ENCODE measurements around the gene CYBA. TPM values are rescaled to one million over a fixed set of nuclear protein-coding genes. Genes with fewer than 3 reads are reported as not detected.

The CYBA gene
- total and polyA plus RNA-seq, 2 of the 4 experiments (the other 2 are of a cell fraction) = 65.6 to 169 TPM

DNA sequence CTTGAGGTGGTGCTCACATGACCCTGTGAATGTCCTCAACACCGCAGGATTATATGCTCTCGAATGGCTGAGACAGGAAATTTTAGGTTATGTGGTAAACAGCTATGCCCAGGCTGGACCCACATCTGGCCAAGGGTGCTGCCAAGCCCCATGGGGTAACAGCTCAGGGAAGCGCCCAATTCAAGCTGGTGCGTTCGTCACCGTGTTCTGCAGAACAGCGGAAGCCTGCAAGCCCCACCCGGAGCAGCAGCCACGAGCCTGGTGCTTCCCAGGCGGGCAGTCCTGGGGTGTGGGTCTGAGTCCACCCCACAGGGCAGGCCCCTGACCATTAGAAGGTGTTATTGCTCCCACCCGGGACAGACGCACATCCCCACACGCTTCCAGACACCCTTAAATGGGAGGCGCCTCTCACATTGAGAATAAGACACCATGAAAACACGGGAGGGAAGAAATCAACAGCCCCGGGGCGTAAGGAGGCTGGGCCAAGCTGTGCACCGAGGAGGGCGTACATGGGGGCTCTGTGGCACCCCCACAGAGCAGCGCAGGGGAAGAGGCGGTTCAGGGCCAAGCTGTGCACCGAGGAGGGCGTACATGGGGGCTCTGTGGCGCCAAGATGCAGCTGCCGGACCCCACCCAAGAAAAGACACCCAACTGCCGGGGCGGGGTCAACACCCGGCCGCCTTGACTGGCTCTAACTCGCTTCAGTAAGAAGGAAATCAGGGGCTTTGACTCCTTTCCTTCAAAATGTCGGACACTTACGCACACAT lies 2.9 kb upstream of the CYBA start:
- Histone ChIP-seq H4K5ac (ENCODE audit: low read depth, low read length) (no peak overlapping the region), H2BK20ac (ENCODE audit: low read depth, low read length) (no peak overlapping the region), H2BK5ac (ENCODE audit: low read depth, low read length, poor library complexity, severe bottlenecking) (no peak overlapping the region), H4K8ac (ENCODE audit: low read depth in 2 of 2, low read length in 2 of 2) (no peak overlapping the region), H2AK9ac (replicated peaks; ENCODE audit: low read depth, low read length, poor library complexity) (no peak overlapping the region), H4K20me1 (ENCODE audit: insufficient read depth, low read length) (peaks cover 3% of the 10 kb centered on the region; the same call in 1 of the 2 replicates), H2AFZ (replicated peaks; ENCODE audit: low read length, poor library complexity) (no peak overlapping the region), H2BK120ac (ENCODE audit: low read depth, low read length) (no peak overlapping the region), H3K9me3 (ENCODE audit: control insufficient read depth, insufficient read depth, low read length) (no peaks in the 10 kb centered on the region), H4K91ac (ENCODE audit: insufficient read depth, low read depth, low read length) (no peak overlapping the region), H3K36me3 (ENCODE audit: control insufficient read depth, insufficient read depth, low read length) (peaks cover 13% of the 10 kb centered on the region), H3K9me1 (ENCODE audit: insufficient read depth, low read length) (no peaks in the 10 kb centered on the region), H3K4ac (ENCODE audit: low read depth, low read length) (no peak overlapping the region), H3K18ac (ENCODE audit: low read depth, low read length) (no peak overlapping the region), H3K27me3 (ENCODE audit: control insufficient read depth, insufficient read depth, low read length) (no peaks in the 10 kb centered on the region), H3K4me1 (ENCODE audit: control insufficient read depth, insufficient read depth, low read length) (peaks cover 5% of the 10 kb centered on the region; the same call in 1 of the 2 replicates), H3K79me1 (ENCODE audit: low read depth in 1 of 2, low read length in 2 of 2) (peaks cover 0 to 26% of the 10 kb centered on the region in 2 experiments; a peak in 2 of 4 replicates), H3K4me2 (ENCODE audit: low read depth, low read length) (no peak overlapping the region), H3K9ac (ENCODE audit: low read depth, low read length) (no peak overlapping the region), H3K23ac (ENCODE audit: low read depth, low read length) (no peak overlapping the region), H3K4me3 (ENCODE audit: insufficient read depth, low read depth, low read length) (no peak overlapping the region), H2AK5ac (ENCODE audit: low read depth, low read length) (no peak overlapping the region), H3K56ac (ENCODE audit: extremely low read depth, insufficient read depth, low read length) (no peak overlapping the region), H3K27ac (ENCODE audit: insufficient read depth, low read length) (no peak overlapping the region), H2BK15ac (ENCODE audit: low read depth, low read length) (no peak overlapping the region), H3K14ac (replicated peaks; ENCODE audit: low read depth, low read length) (no peak overlapping the region)
- intact Hi-C loops (cut with micrococcal nuclease) (no loop called here), dilution Hi-C loops (cut with HindIII; ENCODE audit: low sequenced_read_pairs, unreplicated experiment) (no loop called here), in situ Hi-C loops (cut with MboI; ENCODE audit: low sequenced_read_pairs) (no loop called here)
- CTCF ChIA-PET = no interaction called here
- ATAC-seq (ENCODE audit: low read depth) (no peak), DNase-seq (no peak)
- TF ChIP-seq NFE2L2 (IDR thresholded peaks at IDR 0.05; ENCODE audit: low read depth, low read length) (no peak), RFX5 (IDR thresholded peaks at IDR 0.05; ENCODE audit: low read depth, low read length) (no peak), MAFK (IDR thresholded peaks at IDR 0.05; ENCODE audit: low read depth, low read length) (no peak), MAZ (IDR thresholded peaks at IDR 0.05; ENCODE audit: borderline replicate concordance, low read depth, low read length) (no peak), RCOR1 (IDR thresholded peaks at IDR 0.05; ENCODE audit: insufficient replicate concordance, low read length) (no peak), FOS (IDR thresholded peaks at IDR 0.05; ENCODE audit: low read depth, low read length) (no peak), CHD1 (IDR thresholded peaks at IDR 0.05; ENCODE audit: low read depth, low read length) (no peak)
- TF ChIP-seq, protein P1, sequence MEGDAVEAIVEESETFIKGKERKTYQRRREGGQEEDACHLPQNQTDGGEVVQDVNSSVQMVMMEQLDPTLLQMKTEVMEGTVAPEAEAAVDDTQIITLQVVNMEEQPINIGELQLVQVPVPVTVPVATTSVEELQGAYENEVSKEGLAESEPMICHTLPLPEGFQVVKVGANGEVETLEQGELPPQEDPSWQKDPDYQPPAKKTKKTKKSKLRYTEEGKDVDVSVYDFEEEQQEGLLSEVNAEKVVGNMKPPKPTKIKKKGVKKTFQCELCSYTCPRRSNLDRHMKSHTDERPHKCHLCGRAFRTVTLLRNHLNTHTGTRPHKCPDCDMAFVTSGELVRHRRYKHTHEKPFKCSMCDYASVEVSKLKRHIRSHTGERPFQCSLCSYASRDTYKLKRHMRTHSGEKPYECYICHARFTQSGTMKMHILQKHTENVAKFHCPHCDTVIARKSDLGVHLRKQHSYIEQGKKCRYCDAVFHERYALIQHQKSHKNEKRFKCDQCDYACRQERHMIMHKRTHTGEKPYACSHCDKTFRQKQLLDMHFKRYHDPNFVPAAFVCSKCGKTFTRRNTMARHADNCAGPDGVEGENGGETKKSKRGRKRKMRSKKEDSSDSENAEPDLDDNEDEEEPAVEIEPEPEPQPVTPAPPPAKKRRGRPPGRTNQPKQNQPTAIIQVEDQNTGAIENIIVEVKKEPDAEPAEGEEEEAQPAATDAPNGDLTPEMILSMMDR (conservative IDR thresholded peaks at IDR 0.05; ENCODE audit: low read depth, low read length) = no peak
- TF ChIP-seq, protein P2, sequence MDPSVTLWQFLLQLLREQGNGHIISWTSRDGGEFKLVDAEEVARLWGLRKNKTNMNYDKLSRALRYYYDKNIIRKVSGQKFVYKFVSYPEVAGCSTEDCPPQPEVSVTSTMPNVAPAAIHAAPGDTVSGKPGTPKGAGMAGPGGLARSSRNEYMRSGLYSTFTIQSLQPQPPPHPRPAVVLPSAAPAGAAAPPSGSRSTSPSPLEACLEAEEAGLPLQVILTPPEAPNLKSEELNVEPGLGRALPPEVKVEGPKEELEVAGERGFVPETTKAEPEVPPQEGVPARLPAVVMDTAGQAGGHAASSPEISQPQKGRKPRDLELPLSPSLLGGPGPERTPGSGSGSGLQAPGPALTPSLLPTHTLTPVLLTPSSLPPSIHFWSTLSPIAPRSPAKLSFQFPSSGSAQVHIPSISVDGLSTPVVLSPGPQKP (IDR thresholded peaks at IDR 0.05; ENCODE audit: borderline replicate concordance, low read depth, low read length) = no peak
- POLR2A ChIA-PET (ENCODE audit: unreplicated experiment) = no interaction called here
- WGBS, 2 experiments (ENCODE audit: extremely low coverage in 2 of 2, insufficient read length in 1 of 2) = 94% methylated on average over 19 of the region's 32 CpGs; no CpG with 5 or more reads in 1 of the 2 experiments
- no TSS peak for BruUV-seq (replicated peaks)

Measured in IMR-90 (cell line).